Measurements from ENCODE around the gene PFN1. TPM values are rescaled to one million over a fixed set of nuclear protein-coding genes. Genes with fewer than 3 reads are reported as not detected.
A peak's percentile ranks its signal among the peaks of the same experiment; 100 is the strongest.

The PFN1 gene
- total and polyA plus RNA-seq, 2 of the 8 experiments (the other 6 are each of a cell fraction or from before 2014, with no cell fraction given) = 1,355 to 1,949 TPM

GRCh38 chr17:4931963-4932362 is 16.4 kb downstream of the PFN1 start, which contains the start of gene GP1BA:
TSS of gene GP1BA (plus strand) at chr17:4932277. CDS start at chr17:4932605, 328 bp downstream.
- H2BK5ac ChIP-seq (ENCODE audit: low read depth, low read length) = peak within 1 kb of the TSS; percentile 39; the same call in 1 of the 2 replicates
- no peak within 1 kb of the TSS for H3K18ac ChIP-seq (ENCODE audit: extremely low read depth, low read length)
- no peak within 1 kb of the TSS for H3K14ac ChIP-seq (ENCODE audit: insufficient read length)
- H2BK12ac ChIP-seq (ENCODE audit: low read depth, low read length) = no peak within 1 kb of the TSS
- CTCF ChIA-PET (ENCODE audit: partially characterized antibody) = interaction anchor here (1.2 to 1.5 kb wide), 4 partner anchors 9 to 41 kb away, joined by 4 to 10 read pairs (median 4); no protein-coding TSS in a partner anchor
- H3K79me2 ChIP-seq (ENCODE audit: control insufficient read depth in 1 of 2, insufficient read depth in 2 of 2, low read length in 2 of 2) = no peaks in the 10 kb centered on the region
- peaks cover 0 to 2% (median under 1%) of the 10 kb centered on the region in 4 experiments; a peak in 3 of 8 replicates for H3K36me3 ChIP-seq (ENCODE audit: control insufficient read depth in 2 of 4, insufficient read depth in 4 of 4, low read length in 3 of 4)
- POLR2A ChIA-PET (ENCODE audit: partially characterized antibody) = interaction anchor here (0.5 to 6.5 kb wide), 12 partner anchors 6 to 128 kb away, joined by 3 to 60 read pairs (median 6); partner anchors contain the start of genes ENO3, PFN1, RNF167 and SLC25A11
- H2AFZ ChIP-seq (ENCODE audit: low read length) = no peak within 1 kb of the TSS
- H3K56ac ChIP-seq (replicated peaks; ENCODE audit: insufficient read length, low read depth, low read length) = no peak within 1 kb of the TSS
- peaks cover 0 to 1% of the 10 kb centered on the region in 2 experiments for H4K20me1 ChIP-seq (replicated peaks in 1 of 2; ENCODE audit: control insufficient read depth in 1 of 2, insufficient read depth in 2 of 2, low read length in 2 of 2)
- no peaks in the 10 kb centered on the region for H3K27me3 ChIP-seq (replicated peaks in 1 of 4; ENCODE audit: control insufficient read depth in 3 of 4, extremely low read depth in 1 of 4, insufficient read depth in 3 of 4, low read length in 3 of 4)
- FAIRE-seq (no peak), DNase-seq (ENCODE audit: low read depth in 1 of 2, low spot score in 2 of 2) (no peak)
- H3K4me2 ChIP-seq (ENCODE audit: insufficient read depth in 1 of 2, low read depth in 2 of 2, low read length in 2 of 2) = no peak within 1 kb of the TSS
- H4K91ac ChIP-seq (replicated peaks; ENCODE audit: insufficient read length, low read length) = no peak within 1 kb of the TSS
- H3K4me3 ChIP-seq (ENCODE audit: extremely low read depth in 1 of 4, insufficient read depth in 2 of 4, low read depth in 3 of 4, low read length in 4 of 4) = no peak within 1 kb of the TSS
- no peak within 1 kb of the TSS for H4K8ac ChIP-seq (ENCODE audit: extremely low read depth, insufficient read depth, low read length)
- 90% methylated on average over 12 of the region's 14 CpGs; no CpG with 5 or more reads in 1 of the 2 experiments for WGBS, 2 experiments (ENCODE audit: extremely low coverage in 1 of 2, insufficient coverage in 1 of 2, insufficient read length in 1 of 2, insufficient replicate concordance in 2 of 2, low coverage in 1 of 2, low lambda C conversion rate in 2 of 2, missing lambda C conversion rate in 1 of 2)
- no peaks in the 10 kb centered on the region; the same call in 1 of the 2 replicates for H3K79me1 ChIP-seq (ENCODE audit: low read depth, low read length)
- peaks cover 0 to 3% (median 0%) of the 10 kb centered on the region in 4 experiments; a peak in 3 of 7 replicates for H3K4me1 ChIP-seq (replicated peaks in 1 of 4; ENCODE audit: control insufficient read depth in 3 of 4, insufficient read depth in 4 of 4, low read length in 3 of 4)
- H3K4ac ChIP-seq (replicated peaks; ENCODE audit: insufficient read length, low read depth, low read length) = no peak within 1 kb of the TSS
- H2BK15ac ChIP-seq (ENCODE audit: low read length) = no peak within 1 kb of the TSS
- H2BK20ac ChIP-seq (ENCODE audit: low read length) = no peak within 1 kb of the TSS
- no peak within 1 kb of the TSS for H2AK5ac ChIP-seq (ENCODE audit: low read depth, low read length)
- H2BK120ac ChIP-seq (replicated peaks; ENCODE audit: low read depth, low read length) = no peak within 1 kb of the TSS
- H3K23ac ChIP-seq (ENCODE audit: insufficient read length) = no peak within 1 kb of the TSS
- H4K5ac ChIP-seq (ENCODE audit: insufficient read length, low read depth, low read length) = no peak within 1 kb of the TSS
- no peak within 1 kb of the TSS for H3K9ac ChIP-seq (replicated peaks in 1 of 4; ENCODE audit: extremely low read depth in 1 of 4, low read depth in 3 of 4, low read length in 3 of 4)
- no peaks in the 10 kb centered on the region for H3K23me2 ChIP-seq (ENCODE audit: low read depth, low read length)
- H3K27ac ChIP-seq (ENCODE audit: low read depth, low read length) = no peak within 1 kb of the TSS
- no peaks in the 10 kb centered on the region for H3K9me3 ChIP-seq (ENCODE audit: insufficient read depth in 2 of 2, low read depth in 1 of 2, low read length in 1 of 2)
- no peak for TF ChIP-seq E2F6 (IDR thresholded peaks at IDR 0.05)
- TF ChIP-seq, protein P1, sequence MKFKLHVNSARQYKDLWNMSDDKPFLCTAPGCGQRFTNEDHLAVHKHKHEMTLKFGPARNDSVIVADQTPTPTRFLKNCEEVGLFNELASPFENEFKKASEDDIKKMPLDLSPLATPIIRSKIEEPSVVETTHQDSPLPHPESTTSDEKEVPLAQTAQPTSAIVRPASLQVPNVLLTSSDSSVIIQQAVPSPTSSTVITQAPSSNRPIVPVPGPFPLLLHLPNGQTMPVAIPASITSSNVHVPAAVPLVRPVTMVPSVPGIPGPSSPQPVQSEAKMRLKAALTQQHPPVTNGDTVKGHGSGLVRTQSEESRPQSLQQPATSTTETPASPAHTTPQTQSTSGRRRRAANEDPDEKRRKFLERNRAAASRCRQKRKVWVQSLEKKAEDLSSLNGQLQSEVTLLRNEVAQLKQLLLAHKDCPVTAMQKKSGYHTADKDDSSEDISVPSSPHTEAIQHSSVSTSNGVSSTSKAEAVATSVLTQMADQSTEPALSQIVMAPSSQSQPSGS (IDR thresholded peaks at IDR 0.05; ENCODE audit: low read length) = no peak
- no peak for TF ChIP-seq TAF1 (IDR thresholded peaks at IDR 0.05; ENCODE audit: low read depth, low read length)
- no peak for TF ChIP-seq SIX5 (IDR thresholded peaks at IDR 0.05; ENCODE audit: low read depth, low read length)
- TF ChIP-seq SIN3A (conservative IDR thresholded peaks at IDR 0.05 in 1 of 2, IDR thresholded peaks at IDR 0.05 in 1 of 2; ENCODE audit: low read depth in 1 of 2, low read length in 2 of 2) = no peak
- TF ChIP-seq HDAC6 (IDR thresholded peaks at IDR 0.05; ENCODE audit: low read depth, low read length) = no peak
- TF ChIP-seq EZH2 (IDR thresholded peaks at IDR 0.05; ENCODE audit: low read depth, low read length, severe bottlenecking) = no peak
- TF ChIP-seq BCL11A (IDR thresholded peaks at IDR 0.05; ENCODE audit: low read depth in 2 of 2, low read length in 2 of 2) = no peak
- no peak for TF ChIP-seq POLR2AphosphoS5 (IDR thresholded peaks at IDR 0.05; ENCODE audit: low read depth, low read length)
- TF ChIP-seq BACH1 (IDR thresholded peaks at IDR 0.05; ENCODE audit: low read length) = no peak
- no peak for TF ChIP-seq FOSL1 (IDR thresholded peaks at IDR 0.05; ENCODE audit: insufficient read depth, low read depth, low read length)

Data from H1 (cell line).